Raji (cell line): Measurements from ENCODE around the gene ADGRB3.

Experiments
- POLR2A ChIP-seq: IDR thresholded peaks from 2 replicates; pipeline ENCODE4 v1.6.1; 2011; ENCODE audit warnings: low read depth, low read length, control low read depth; ENCODE audit not compliant: insufficient read depth

The ADGRB3 gene

GRCh38 chr6:68990317-68990716 is 355.2 kb downstream of the ADGRB3 start:
- TF ChIP-seq POLR2A, result no peak

- no peak for TF ChIP-seq POLR2A
Measured at GRCh38 chr6:68993911-68994310, 358.8 kb downstream of the ADGRB3 start.

- no peak for TF ChIP-seq POLR2A
Measured at GRCh38 chr6:68994521-68994920, 359.4 kb downstream of the ADGRB3 start.

GRCh38 chr6:69005199-69005598 is 370.1 kb downstream of the ADGRB3 start:
- TF ChIP-seq POLR2A, result no peak

- no peak for TF ChIP-seq POLR2A
Measured at GRCh38 chr6:69007781-69008180, 372.7 kb downstream of the ADGRB3 start.

GRCh38 chr6:69012211-69012610 is 377.1 kb downstream of the ADGRB3 start:
- no peak for TF ChIP-seq POLR2A

- no peak for TF ChIP-seq POLR2A
Measured at GRCh38 chr6:69012876-69013275, 377.8 kb downstream of the ADGRB3 start.

GRCh38 chr6:69018906-69019305 is 383.8 kb downstream of the ADGRB3 start:
- TF ChIP-seq POLR2A, result no peak

GRCh38 chr6:69019832-69020231 is 384.8 kb downstream of the ADGRB3 start:
- no peak for TF ChIP-seq POLR2A

- no peak for TF ChIP-seq POLR2A
Measured at GRCh38 chr6:69022993-69023392, 387.9 kb downstream of the ADGRB3 start.

- TF ChIP-seq POLR2A, result no peak
Measured at GRCh38 chr6:69026243-69026642, 391.2 kb downstream of the ADGRB3 start.

- TF ChIP-seq POLR2A, result no peak
Measured at GRCh38 chr6:69026715-69027114, 391.6 kb downstream of the ADGRB3 start.

- no peak for TF ChIP-seq POLR2A
Measured at GRCh38 chr6:69027861-69028260, 392.8 kb downstream of the ADGRB3 start.

GRCh38 chr6:69038841-69039240 is 403.8 kb downstream of the ADGRB3 start:
- no peak for TF ChIP-seq POLR2A

- no peak for TF ChIP-seq POLR2A
Measured at GRCh38 chr6:69042297-69042696, 407.2 kb downstream of the ADGRB3 start.

- no peak for TF ChIP-seq POLR2A
Measured at GRCh38 chr6:69044534-69044933, 409.5 kb downstream of the ADGRB3 start.

- TF ChIP-seq POLR2A, result no peak
Measured at GRCh38 chr6:69059413-69059812, 424.3 kb downstream of the ADGRB3 start.

GRCh38 chr6:69061066-69061465 is 426.0 kb downstream of the ADGRB3 start:
- TF ChIP-seq POLR2A, result no peak
